K562 (cell line): ENCODE results near the gene ZNF213. TPM values are rescaled to one million over a fixed set of nuclear protein-coding genes. Genes with fewer than 3 reads are reported as not detected.

Experiments used
- ATAC-seq: fragments of 200-7000 bp; cut with Tn5 transposase; 3 replicates; pipeline ENCODE4 v1.9.1; 2020; ENCODE audit warnings: moderate library complexity
- BruUV-seq: library from RNA; stranded (reverse); fragments of 400-500 nt; replicated peaks from 2 replicates; lab custom pipeline; 2021; lab: Mats Ljungman, UMichigan
- CTCF ChIA-PET: fragments of 300-600 bp; formaldehyde crosslinking; extraction: SDS; loops from one replicate; lab custom pipeline; 2021; ENCODE audit warnings: low intra/inter-chr PET ratio; lab: Yijun Ruan, JAX
- POLR2A ChIA-PET: fragments of 300-600, 350-650 bp; sonication (Branson Sonifier 250); formaldehyde crosslinking; extraction: SDS; loops from one replicate; lab custom pipeline; 2021; ENCODE audit warnings: antibody characterized with exemption, inconsistent platforms; lab: Yijun Ruan, JAX
- DNase-seq, 4 experiments: peaks; one replicate each; pipeline versions ENCODE4 v3.0.0 to v3.0.0-alpha.2; 2011 to 2018; ENCODE audit warnings: low spot score in 3 of 4, mixed read lengths in 3 of 4; ENCODE audit errors: extremely low read depth in 1 of 4
- FAIRE-seq: peaks from 2 replicates; lab custom pipeline; 2011; peaks lifted over from hg19 to GRCh38; lab: Jason Lieb, UNC
- H2AFZ ChIP-seq: 2 replicates; pipeline ENCODE4 v1.6.0; 2011; ENCODE audit warnings: low read depth, low read length, control low read depth, inconsistent platforms
- H3K27ac ChIP-seq: fragments of 200-600 bp; 3 replicates; pipeline ENCODE4 v1.8.0; 2011; ENCODE audit warnings: low read depth, mild to moderate bottlenecking, control low read depth, inconsistent platforms, low read length, moderate library complexity, mixed read lengths; ENCODE audit errors: extremely low read depth
- H3K27me3 ChIP-seq, 2 experiments: fragments of 300-600 bp in 1 of 2; 2 replicates in 1 of 2; 3 replicates in 1 of 2; pipeline versions ENCODE4 v1.6.0 to v1.8.0; 2011; ENCODE audit warnings: inconsistent platforms in 2 of 2, low read length in 2 of 2, mild to moderate bottlenecking in 1 of 2, mixed read lengths in 1 of 2, moderate library complexity in 1 of 2; ENCODE audit not compliant: control insufficient read depth in 2 of 2, insufficient read depth in 2 of 2
- H3K36me3 ChIP-seq: fragments of 300-600 bp; 3 replicates; pipeline ENCODE4 v1.8.0; 2011; ENCODE audit warnings: mild to moderate bottlenecking, low read length, inconsistent platforms; ENCODE audit not compliant: control insufficient read depth, insufficient read depth
- H3K4me1 ChIP-seq, 2 experiments: fragments of 200-600 bp in 1 of 2; replicated peaks in 1 of 2; 2 replicates in 1 of 2; 3 replicates in 1 of 2; pipeline versions ENCODE4 v1.5.1 to v1.8.0; 2011; ENCODE audit warnings: inconsistent platforms in 2 of 2, low read length in 2 of 2, mild to moderate bottlenecking in 1 of 2, mixed read lengths in 1 of 2, moderate library complexity in 1 of 2; ENCODE audit not compliant: control insufficient read depth in 2 of 2, insufficient read depth in 2 of 2
- H3K4me2 ChIP-seq: 2 replicates; pipeline ENCODE4 v1.6.1; 2011; ENCODE audit warnings: low read length, control low read depth, inconsistent platforms, mixed read lengths; ENCODE audit not compliant: insufficient read depth
- H3K4me3 ChIP-seq: fragments of 200-600 bp; sonication (generic), shearing (Covaris generic); 2 replicates; pipeline ENCODE4 v1.5.1; 2016; ENCODE audit warnings: control low read depth, inconsistent platforms
- H3K79me2 ChIP-seq: fragments of 200-600 bp; 3 replicates; pipeline ENCODE4 v1.8.0; 2011; ENCODE audit warnings: low read length, inconsistent platforms; ENCODE audit not compliant: control insufficient read depth, insufficient read depth
- H3K9ac ChIP-seq, 2 experiments: 2 replicates each; pipeline versions ENCODE4 v1.6.0 to v1.6.1; 2011; ENCODE audit warnings: low read depth in 2 of 2, low read length in 2 of 2, control low read depth in 1 of 2, inconsistent platforms in 1 of 2, mild to moderate bottlenecking in 1 of 2, mixed read lengths in 1 of 2; ENCODE audit not compliant: insufficient read depth in 1 of 2
- H3K9me1 ChIP-seq: one replicate; pipeline ENCODE4 v1.6.0; 2011; ENCODE audit warnings: inconsistent platforms, mild to moderate bottlenecking, low read length, moderate library complexity; ENCODE audit not compliant: control insufficient read depth, insufficient read depth
- H3K9me3 ChIP-seq: replicated peaks from 2 replicates; pipeline ENCODE4 v1.5.1; 2011; ENCODE audit warnings: low read depth, low read length, inconsistent platforms; ENCODE audit not compliant: control insufficient read depth, insufficient read depth
- H4K20me1 ChIP-seq: replicated peaks from 2 replicates; pipeline ENCODE4 v1.6.1; 2011; ENCODE audit warnings: low read length, inconsistent platforms, mixed read lengths; ENCODE audit not compliant: control insufficient read depth, insufficient read depth
- ATF4 ChIP-seq: fragments of 450-650 bp; formaldehyde crosslinking; IDR thresholded peaks from 2 replicates; pipeline ENCODE4 v1.4.0; 2022; ENCODE audit warnings: mild to moderate bottlenecking, moderate library complexity
- FOXA3 ChIP-seq, 2 experiments: fragments of 450-650 bp in 1 of 2; sonication (generic) in 1 of 2; formaldehyde crosslinking; IDR thresholded peaks in 1 of 2; conservative IDR thresholded peaks in 1 of 2; 2 replicates each; pipeline versions ENCODE4 v1.4.0 to v1.8.0; 2020 to 2022; ENCODE audit warnings: mild to moderate bottlenecking in 2 of 2, missing genetic modification reagents in 1 of 2
- FOXK2 ChIP-seq, 2 experiments: fragments of 450-650 bp; IDR thresholded peaks in 1 of 2; conservative IDR thresholded peaks in 1 of 2; 2 replicates each; pipeline ENCODE4 v1.6.1; 2016; ENCODE audit warnings: low read depth in 2 of 2, mild to moderate bottlenecking in 1 of 2
- HMG20A ChIP-seq: fragments of 450-650 bp; formaldehyde crosslinking; conservative IDR thresholded peaks from 2 replicates; pipeline ENCODE4 v1.4.0; 2020; ENCODE audit warnings: mild to moderate bottlenecking, mixed read lengths
- SRSF9 ChIP-seq: fragments of 200-400 bp; formaldehyde crosslinking; IDR thresholded peaks from 2 replicates; pipeline ENCODE4 v1.6.1; 2017; ENCODE audit warnings: low read depth, low read length, borderline replicate concordance
- STAG1 ChIP-seq: sonication (generic); formaldehyde crosslinking; IDR thresholded peaks from 2 replicates; pipeline ENCODE4 v1.5.0; 2020; ENCODE audit warnings: missing genetic modification reagents, borderline replicate concordance
- XRCC5 ChIP-seq: fragments of 200-400 bp; formaldehyde crosslinking; IDR thresholded peaks from 2 replicates; pipeline ENCODE4 v1.6.1; 2017; ENCODE audit warnings: low read depth, mild to moderate bottlenecking, low read length
- WGBS: fragments of 100-300 bp; shearing (Covaris generic); methylation state at CpG from one replicate; pipeline ENCODE4 v1.1.6; 2016; ENCODE audit warnings: low coverage, mixed read lengths; ENCODE audit not compliant: insufficient coverage; ENCODE audit errors: missing lambda C conversion rate; 5-methylcytosine and 5-hydroxymethylcytosine counted together
- in situ Hi-C: fragments of 300-500 bp; cut with MboI; formaldehyde crosslinking; loops from 4 replicates; pipeline ENCODE4 v1.15.0; 2018; ENCODE audit warnings: inconsistent platforms, mixed read lengths
- intact Hi-C: fragments of 100-400 bp; cut with micrococcal nuclease; formaldehyde crosslinking; loops from 2 replicates; pipeline ENCODE4 v1.14.2; 2022
- polyA plus RNA-seq, 8 experiments: library from polyadenylated mRNA; depleted of rRNA in 4 of 8; stranded (reverse) in 5 of 8; unstranded in 3 of 8; fragments of >200 nt; fragmentation: Nextera tagmentation in 2 of 8; fragmentation: Illumina TruSeq in 1 of 8; extraction: Ambion mirVana in 2 of 8; extraction: Trizol in 1 of 8; gene quantifications; 2 replicates each; pipeline versions ENCODE4 v1.2.1 to v1.2.3, GENCODE V29; 2011 to 2014; ENCODE audit warnings: inconsistent platforms in 1 of 8, missing spikeins in 1 of 8
- total RNA-seq, 7 experiments: library from RNA; depleted of rRNA in 6 of 7; stranded (reverse); fragments of >200 nt in 6 of 7; fragmentation: Illumina TruSeq in 2 of 7; extraction: Trizol in 2 of 7; gene quantifications; 2 replicates each; pipeline versions ENCODE4 v1.2.1 to v1.2.3, GENCODE V29; 2011 to 2021; ENCODE audit warnings: low replicate concordance in 1 of 7

The ZNF213 gene
- total and polyA plus RNA-seq, 9 of the 15 experiments (the other 6 are each of a cell fraction or from before 2014, with no cell fraction given), result 0.49 to 10.0 (median 1.8) TPM

GRCh38 chr16:3133844-3134243, 985 bp upstream of the ZNF213 start:
- POLR2A ChIA-PET, result interaction anchor here (0.6 to 4.8 kb wide), 5 partner anchors 8 to 104 kb away, joined by 3 to 32 read pairs (median 4); no protein-coding TSS in a partner anchor
- Histone ChIP-seq H3K9ac (peak overlapping the region; percentile 95 to 97), H3K36me3 (peaks cover 16% of the 10 kb centered on the region)
- TF ChIP-seq XRCC5 (no peak), FOXA3 (CRISPR knock-in tag; conservative IDR thresholded peaks at IDR 0.05 in 1 of 2, IDR thresholded peaks at IDR 0.05 in 1 of 2) (0 out of 4 replicates have a peak, but pooled peaks of 1 of the 2 experiments have one; percentile 71), ATF4 (no peak), FOXK2 (conservative IDR thresholded peaks at IDR 0.05 in 1 of 2, IDR thresholded peaks at IDR 0.05 in 1 of 2; ENCODE audit: low read depth in 2 of 2) (peak; percentile 23 to 50; a peak in 1 of 4 replicates), SRSF9 (no peak), HMG20A (no peak), STAG1 (CRISPR knock-in tag) (no peak)
- TF ChIP-seq, all 486 proteins: peak for 2
- peaks cover 11 to 37% of the 10 kb centered on the region in 2 experiments; a peak in 4 of 5 replicates for H3K4me1 ChIP-seq
- peak overlapping the region; percentile 87 for H3K27ac ChIP-seq
- H3K4me3 ChIP-seq, result peak overlapping the region; percentile 93
- intact Hi-C loops, result loop anchor here (2.0 kb wide), 1 partner anchor 17 kb away; no protein-coding TSS in a partner anchor
- no peaks in the 10 kb centered on the region for H4K20me1 ChIP-seq
- no TSS peak for BruUV-seq
- no peak for FAIRE-seq
- peak overlapping the region; percentile 86 for H3K4me2 ChIP-seq
- 0 out of 2 replicates have a peak overlapping the region, but pooled peaks have one; percentile 89 for H2AFZ ChIP-seq
- peaks cover 33% of the 10 kb centered on the region for H3K79me2 ChIP-seq
- WGBS, result under 1% methylated on average over 7 of the region's 7 CpGs
- no peaks in the 10 kb centered on the region for H3K9me3 ChIP-seq
- H3K27me3 ChIP-seq, result no peaks in the 10 kb centered on the region
- ATAC-seq, result no peak
- CTCF ChIA-PET, result no interaction called here
- in situ Hi-C loops, result no loop called here
- H3K9me1 ChIP-seq, result no peaks in the 10 kb centered on the region
- no peak for DNase-seq
